Epithelial cell of esophagus (primary cell): ENCODE data around the gene VEGFA.

ENCODE experiments used
- DNase-seq: peaks from one replicate; pipeline ENCODE4 v3.0.0; 2010; ENCODE audit warnings: low read depth
- H3K4me3 ChIP-seq: 2 replicates; pipeline ENCODE4 v1.5.1; 2011; ENCODE audit warnings: mild to moderate bottlenecking, low read length, control low read depth
- CTCF ChIP-seq: IDR thresholded peaks from 2 replicates; pipeline ENCODE4 v1.5.1; 2011; ENCODE audit warnings: low read depth, mild to moderate bottlenecking, low read length, control low read depth, inconsistent platforms; ENCODE audit not compliant: insufficient read depth; ENCODE audit errors: missing control alignments

VEGFA gene

DNA sequence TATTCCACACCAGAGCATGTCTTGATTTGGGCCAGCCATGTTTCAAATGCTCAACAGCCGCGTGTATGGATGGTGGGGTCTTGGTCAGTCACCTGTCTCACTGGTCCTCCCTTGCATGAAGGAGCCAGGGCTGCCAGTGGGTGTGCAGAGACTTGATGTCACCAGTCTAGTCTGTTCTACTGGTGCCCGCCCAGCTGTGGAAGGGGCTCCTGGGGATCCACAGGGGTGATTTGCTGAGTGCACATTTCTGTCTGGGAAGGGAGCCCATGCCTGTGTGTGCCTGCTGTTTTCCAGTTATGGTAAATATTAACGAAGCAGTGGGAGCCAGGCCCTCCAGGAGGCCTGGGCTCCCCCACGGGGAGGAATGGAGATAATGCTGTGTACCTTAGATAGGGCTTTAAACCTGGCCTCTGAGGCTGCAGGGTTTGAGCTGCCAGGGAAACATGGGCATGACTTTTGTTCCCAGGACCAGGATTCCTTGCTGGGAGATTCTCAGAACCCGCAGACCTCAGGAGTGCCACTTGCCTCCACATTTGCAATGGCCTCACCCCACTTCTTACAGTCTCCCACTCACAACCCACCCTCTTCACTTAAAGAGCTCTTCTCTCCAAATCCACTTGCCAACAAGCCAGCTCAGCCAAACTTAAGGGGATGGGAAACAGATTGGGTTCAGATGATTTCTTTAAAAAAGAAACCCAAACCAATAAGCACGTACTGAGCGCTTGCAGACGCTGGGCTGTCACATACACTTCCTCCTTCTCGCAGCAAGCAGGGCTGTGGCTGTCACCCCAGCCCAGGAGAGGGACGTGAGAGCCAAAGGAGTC lies 54.1 kb downstream of the VEGFA start:
- no peak overlapping the region for H3K4me3 ChIP-seq
- DNase-seq = no peak
- no peak for TF ChIP-seq CTCF

DNA sequence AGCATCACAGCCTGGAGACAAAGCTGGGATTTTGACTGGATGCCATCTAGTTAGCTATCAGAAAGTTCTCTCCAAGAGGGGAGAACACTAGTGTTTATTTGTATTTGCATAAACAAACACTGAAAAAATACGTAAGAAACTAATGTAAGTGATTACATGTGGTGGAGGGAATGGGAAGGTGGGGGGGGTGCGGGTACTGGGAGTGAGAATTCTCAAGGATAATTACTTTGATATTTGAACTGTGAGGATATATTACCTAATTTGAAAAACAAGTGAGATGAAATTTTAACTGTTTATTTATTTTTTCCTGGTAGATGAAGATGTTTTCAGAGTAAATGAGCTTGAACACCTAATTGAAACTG lies 54.7 kb downstream of the VEGFA start:
- TF ChIP-seq CTCF = no peak
- H3K4me3 ChIP-seq = no peak overlapping the region
- no peak for DNase-seq

GRCh38 chr6:43825187-43826115 lies 55.4 kb downstream of the VEGFA start:
- no peak for TF ChIP-seq CTCF
- no peak overlapping the region for H3K4me3 ChIP-seq
- no peak for DNase-seq

DNA sequence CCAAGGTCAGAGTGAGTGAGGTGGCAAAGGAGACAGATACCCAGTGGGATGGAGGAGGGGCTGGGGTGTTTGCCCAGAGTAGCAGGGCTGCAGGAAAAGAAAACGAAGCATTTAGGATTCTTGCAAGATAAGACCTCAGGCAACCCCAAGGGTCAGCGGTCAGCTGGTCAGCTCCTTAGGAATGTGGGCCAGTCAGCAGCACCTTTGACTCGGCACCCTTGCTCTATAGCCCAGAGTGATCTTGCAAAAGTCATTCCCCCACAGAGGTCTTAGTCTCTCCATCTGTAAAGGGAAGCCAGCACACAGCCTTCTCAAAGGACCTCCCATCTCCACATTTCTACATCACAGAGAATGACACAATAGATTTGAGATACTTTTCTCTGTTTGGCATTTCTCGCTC lies 56.7 kb downstream of the VEGFA start:
- H3K4me3 ChIP-seq = no peak overlapping the region
- no peak for TF ChIP-seq CTCF
- DNase-seq = no peak

DNA sequence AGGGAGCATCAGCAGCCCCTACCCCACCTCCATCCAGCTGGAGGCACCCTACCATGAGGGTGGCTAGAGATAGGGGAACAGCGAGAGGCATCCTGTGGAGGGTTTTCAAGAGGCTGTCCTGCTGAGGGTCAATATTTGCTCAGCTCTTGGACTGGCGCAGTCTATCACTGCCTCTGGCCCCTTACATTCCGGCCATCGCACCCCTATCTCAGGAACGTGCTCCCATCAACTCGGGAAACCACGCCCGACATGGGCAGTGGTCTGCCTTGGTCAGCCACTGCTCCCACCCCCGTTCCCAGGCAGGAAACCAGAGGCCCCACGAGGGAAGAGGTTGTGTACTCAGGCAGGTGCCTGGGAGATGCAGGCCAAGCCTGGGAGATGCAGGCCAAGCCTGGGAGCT lies 57.9 kb downstream of the VEGFA start:
- DNase-seq = no peak
- H3K4me3 ChIP-seq = no peak overlapping the region
- no peak for TF ChIP-seq CTCF

- DNase-seq = peak; percentile 20
These were observed 58.7 kb downstream of the VEGFA start for GRCh38 chr6:43828711-43829110.

More at GRCh38 chr6:43828711-43829110, 58.7 kb downstream of the VEGFA start:
- TF ChIP-seq CTCF = no peak
- no peak overlapping the region for H3K4me3 ChIP-seq
